Measurements from ENCODE around the gene MGAT3. TPM values are rescaled to one million over a fixed set of nuclear protein-coding genes. Genes with fewer than 3 reads are reported as not detected.

MGAT3 gene
- total RNA-seq, 1 experiment from 2014 or later: 0.57 TPM

- DNase-seq (ENCODE audit: low read depth, low spot score) (no peak), ATAC-seq (peak; percentile 69)
- ChIA-PET POLR2A (interaction anchor here (0.6 kb wide), 1 partner anchor 85 kb away, joined by 4 read pairs; no protein-coding TSS in a partner anchor), CTCF (interaction anchor here (0.7 to 1.5 kb wide), 3 partner anchors 284 to 502 kb away, joined by 3 to 4 read pairs (median 3); no protein-coding TSS in a partner anchor)
- Histone ChIP-seq H3K27ac (ENCODE audit: low read length) (peak overlapping the region; percentile 48; the same call in 1 of the 2 replicates), H3K27me3 (ENCODE audit: control insufficient read depth, insufficient read depth, low read length) (no peaks in the 10 kb centered on the region), H3K9me3 (ENCODE audit: control insufficient read depth, insufficient read depth, low read depth, low read length) (no peaks in the 10 kb centered on the region), H3K36me3 (ENCODE audit: control insufficient read depth, insufficient read depth, low read length) (peaks cover 4% of the 10 kb centered on the region; the same call in 1 of the 2 replicates), H3K4me1 (ENCODE audit: control insufficient read depth, insufficient read depth, low read length) (peaks cover 28% of the 10 kb centered on the region), H3K4me3 (ENCODE audit: low read depth in 2 of 2, low read length in 2 of 2) (peak overlapping the region in 1 of 2 experiments; percentile 39; a peak in 2 of 4 replicates)
- in situ Hi-C loops (cut with HindIII; ENCODE audit: low pct_unique_long_range_greater_than_20kb, low sequenced_read_pairs) (no loop called here), intact Hi-C loops (cut with micrococcal nuclease; ENCODE audit: unreplicated experiment) (loop anchor here (5.0 kb wide), 2 partner anchors 37 to 503 kb away; no protein-coding TSS in a partner anchor)
- TF ChIP-seq, protein P1, sequence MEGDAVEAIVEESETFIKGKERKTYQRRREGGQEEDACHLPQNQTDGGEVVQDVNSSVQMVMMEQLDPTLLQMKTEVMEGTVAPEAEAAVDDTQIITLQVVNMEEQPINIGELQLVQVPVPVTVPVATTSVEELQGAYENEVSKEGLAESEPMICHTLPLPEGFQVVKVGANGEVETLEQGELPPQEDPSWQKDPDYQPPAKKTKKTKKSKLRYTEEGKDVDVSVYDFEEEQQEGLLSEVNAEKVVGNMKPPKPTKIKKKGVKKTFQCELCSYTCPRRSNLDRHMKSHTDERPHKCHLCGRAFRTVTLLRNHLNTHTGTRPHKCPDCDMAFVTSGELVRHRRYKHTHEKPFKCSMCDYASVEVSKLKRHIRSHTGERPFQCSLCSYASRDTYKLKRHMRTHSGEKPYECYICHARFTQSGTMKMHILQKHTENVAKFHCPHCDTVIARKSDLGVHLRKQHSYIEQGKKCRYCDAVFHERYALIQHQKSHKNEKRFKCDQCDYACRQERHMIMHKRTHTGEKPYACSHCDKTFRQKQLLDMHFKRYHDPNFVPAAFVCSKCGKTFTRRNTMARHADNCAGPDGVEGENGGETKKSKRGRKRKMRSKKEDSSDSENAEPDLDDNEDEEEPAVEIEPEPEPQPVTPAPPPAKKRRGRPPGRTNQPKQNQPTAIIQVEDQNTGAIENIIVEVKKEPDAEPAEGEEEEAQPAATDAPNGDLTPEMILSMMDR (IDR thresholded peaks at IDR 0.05): peak; percentile 89
- TF ChIP-seq TCF7L2 (IDR thresholded peaks at IDR 0.05; ENCODE audit: low read depth, low read length) (no peak), POLR2AphosphoS5 (IDR thresholded peaks at IDR 0.05; ENCODE audit: low read depth, low read length) (no peak)
- no TSS peak for BruUV-seq (replicated peaks)
These were observed 78.0 kb downstream of the MGAT3 start for GRCh38 chr22:39534591-39535356.

- intact Hi-C loops (cut with micrococcal nuclease; ENCODE audit: unreplicated experiment) (loop anchor here (5.0 kb wide), 1 partner anchor 502 kb away; no protein-coding TSS in a partner anchor), in situ Hi-C loops (cut with HindIII; ENCODE audit: low pct_unique_long_range_greater_than_20kb, low sequenced_read_pairs) (no loop called here)
- ChIA-PET CTCF (interaction anchor here (0.7 to 1.5 kb wide), 2 partner anchors 284 to 489 kb away, joined by 3 to 4 read pairs; no protein-coding TSS in a partner anchor), POLR2A (no interaction called here)
- no peak for ATAC-seq
- no peak for DNase-seq (ENCODE audit: low read depth, low spot score)
- H3K27me3 ChIP-seq (ENCODE audit: control insufficient read depth, insufficient read depth, low read length): no peaks in the 10 kb centered on the region
- TF ChIP-seq SIN3A (IDR thresholded peaks at IDR 0.05; ENCODE audit: borderline replicate concordance, insufficient read depth, low read depth, low read length): no peak
- no peak for TF ChIP-seq TCF7L2 (IDR thresholded peaks at IDR 0.05; ENCODE audit: low read depth, low read length)
- TF ChIP-seq, protein P1 (IDR thresholded peaks at IDR 0.05): no peak
- TF ChIP-seq, protein P2, sequence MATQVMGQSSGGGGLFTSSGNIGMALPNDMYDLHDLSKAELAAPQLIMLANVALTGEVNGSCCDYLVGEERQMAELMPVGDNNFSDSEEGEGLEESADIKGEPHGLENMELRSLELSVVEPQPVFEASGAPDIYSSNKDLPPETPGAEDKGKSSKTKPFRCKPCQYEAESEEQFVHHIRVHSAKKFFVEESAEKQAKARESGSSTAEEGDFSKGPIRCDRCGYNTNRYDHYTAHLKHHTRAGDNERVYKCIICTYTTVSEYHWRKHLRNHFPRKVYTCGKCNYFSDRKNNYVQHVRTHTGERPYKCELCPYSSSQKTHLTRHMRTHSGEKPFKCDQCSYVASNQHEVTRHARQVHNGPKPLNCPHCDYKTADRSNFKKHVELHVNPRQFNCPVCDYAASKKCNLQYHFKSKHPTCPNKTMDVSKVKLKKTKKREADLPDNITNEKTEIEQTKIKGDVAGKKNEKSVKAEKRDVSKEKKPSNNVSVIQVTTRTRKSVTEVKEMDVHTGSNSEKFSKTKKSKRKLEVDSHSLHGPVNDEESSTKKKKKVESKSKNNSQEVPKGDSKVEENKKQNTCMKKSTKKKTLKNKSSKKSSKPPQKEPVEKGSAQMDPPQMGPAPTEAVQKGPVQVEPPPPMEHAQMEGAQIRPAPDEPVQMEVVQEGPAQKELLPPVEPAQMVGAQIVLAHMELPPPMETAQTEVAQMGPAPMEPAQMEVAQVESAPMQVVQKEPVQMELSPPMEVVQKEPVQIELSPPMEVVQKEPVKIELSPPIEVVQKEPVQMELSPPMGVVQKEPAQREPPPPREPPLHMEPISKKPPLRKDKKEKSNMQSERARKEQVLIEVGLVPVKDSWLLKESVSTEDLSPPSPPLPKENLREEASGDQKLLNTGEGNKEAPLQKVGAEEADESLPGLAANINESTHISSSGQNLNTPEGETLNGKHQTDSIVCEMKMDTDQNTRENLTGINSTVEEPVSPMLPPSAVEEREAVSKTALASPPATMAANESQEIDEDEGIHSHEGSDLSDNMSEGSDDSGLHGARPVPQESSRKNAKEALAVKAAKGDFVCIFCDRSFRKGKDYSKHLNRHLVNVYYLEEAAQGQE (IDR thresholded peaks at IDR 0.05; ENCODE audit: insufficient read depth in 1 of 2, low read depth in 2 of 2, low read length in 1 of 2): no peak
- TF ChIP-seq POLR2AphosphoS5 (IDR thresholded peaks at IDR 0.05; ENCODE audit: low read depth, low read length): no peak
- H3K27ac ChIP-seq (ENCODE audit: low read length): no peak overlapping the region
- no TSS peak for BruUV-seq (replicated peaks)
- no peaks in the 10 kb centered on the region for H3K9me3 ChIP-seq (ENCODE audit: control insufficient read depth, insufficient read depth, low read depth, low read length)
- H3K36me3 ChIP-seq (ENCODE audit: control insufficient read depth, insufficient read depth, low read length): peaks cover 4% of the 10 kb centered on the region; the same call in 1 of the 2 replicates
- H3K4me1 ChIP-seq (ENCODE audit: control insufficient read depth, insufficient read depth, low read length): peaks cover 23% of the 10 kb centered on the region
- H3K4me3 ChIP-seq (ENCODE audit: low read depth in 2 of 2, low read length in 2 of 2): no peak overlapping the region
These were observed 78.5 kb downstream of the MGAT3 start for GRCh38 chr22:39535357-39535725.
